ENCODE measurements around the gene MPIG6B.

Gene MPIG6B

GRCh38 chr6:31723245-31723979, at the start of gene MPIG6B:
Gene MPIG6B (plus strand): TSS chr6:31723373. CDS start chr6:31723384, 11 bp downstream.
- no peak for DNase-seq

- no peak for DNase-seq
These were observed 46.8 kb upstream of the MPIG6B start for GRCh38 chr6:31676322-31676903.

GRCh38 chr6:31676904-31677303, 46.3 kb upstream of the MPIG6B start:
- DNase-seq: no peak

- DNase-seq: no peak
These were observed 45.2 kb upstream of the MPIG6B start for GRCh38 chr6:31677955-31678354.

- DNase-seq: peak; percentile 80
These were observed 42.7 kb upstream of the MPIG6B start, which contains the start of gene LY6G5C for GRCh38 chr6:31680226-31681134. Gene LY6G5C (minus strand): TSS chr6:31681067. CDS start chr6:31680373, 694 bp downstream.

GRCh38 chr6:31681135-31681671, 42.0 kb upstream of the MPIG6B start:
- peak; percentile 41 for DNase-seq

GRCh38 chr6:31683591-31683990, 39.6 kb upstream of the MPIG6B start:
- DNase-seq: no peak

- DNase-seq: no peak
These were observed 36.7 kb upstream of the MPIG6B start for GRCh38 chr6:31686483-31686882.

- no peak for DNase-seq
These were observed 35.9 kb upstream of the MPIG6B start for GRCh38 chr6:31687321-31687720.

- no peak for DNase-seq
These were observed 35.1 kb upstream of the MPIG6B start for GRCh38 chr6:31687860-31688693.

GRCh38 chr6:31689249-31690110, 33.7 kb upstream of the MPIG6B start:
- DNase-seq: no peak

GRCh38 chr6:31690231-31691077, 32.7 kb upstream of the MPIG6B start:
- no peak for DNase-seq

GRCh38 chr6:31691078-31691463, 32.1 kb upstream of the MPIG6B start:
- no peak for DNase-seq

GRCh38 chr6:31691564-31692108, 31.5 kb upstream of the MPIG6B start:
- DNase-seq: no peak

- DNase-seq: no peak
These were observed 30.8 kb upstream of the MPIG6B start for GRCh38 chr6:31692353-31692752.

GRCh38 chr6:31692886-31693285, 30.3 kb upstream of the MPIG6B start:
- DNase-seq: no peak

GRCh38 chr6:31693535-31693934, 29.6 kb upstream of the MPIG6B start:
- no peak for DNase-seq

- no peak for DNase-seq
These were observed 25.6 kb upstream of the MPIG6B start for GRCh38 chr6:31697555-31697954.

- no peak for DNase-seq
These were observed 22.3 kb upstream of the MPIG6B start for GRCh38 chr6:31700740-31701401.
